Kidney (tissue), 14 donors: Measurements from ENCODE around the gene ZRSR2. TPM values are rescaled to one million over a fixed set of nuclear protein-coding genes. Genes with fewer than 3 reads are reported as not detected.
A peak's percentile ranks its signal among the peaks of the same experiment; 100 is the strongest.

ENCODE experiments used
- DNase-seq, 5 donors: peaks; one replicate each; pipeline ENCODE4 v3.0.0-alpha.2; 2013 to 2020
- FAIRE-seq: peaks from 2 replicates; lab custom pipeline; 2012; peaks lifted over from hg19 to GRCh38; lab: Jason Lieb, UNC
- H3K27ac ChIP-seq, 2 donors: one replicate each; pipeline ENCODE4 v1.7.0; 2013; ENCODE audit warnings: low read depth in 2 of 2, low read length in 2 of 2, inconsistent platforms in 1 of 2
- H3K27me3 ChIP-seq: one replicate; pipeline ENCODE4 v1.7.1; 2013; ENCODE audit warnings: low read length, inconsistent platforms; ENCODE audit not compliant: control insufficient read depth, insufficient read depth
- H3K36me3 ChIP-seq, 3 donors: one replicate each; pipeline versions ENCODE4 v1.7.0 to v1.7.1; 2013; ENCODE audit warnings: low read length in 3 of 3, control low read depth in 1 of 3, inconsistent platforms in 1 of 3; ENCODE audit not compliant: insufficient read depth in 3 of 3, control insufficient read depth in 2 of 3
- H3K4me1 ChIP-seq, 3 donors: one replicate each; pipeline versions ENCODE4 v1.7.0 to v1.7.1; 2013; ENCODE audit warnings: low read length in 3 of 3, inconsistent platforms in 1 of 3, low read depth in 1 of 3; ENCODE audit not compliant: control insufficient read depth in 2 of 3, insufficient read depth in 2 of 3
- H3K4me3 ChIP-seq, 3 donors: one replicate each; pipeline versions ENCODE4 v1.7.0 to v1.8.1; 2013; ENCODE audit warnings: low read length in 3 of 3, control low read depth in 1 of 3, inconsistent platforms in 1 of 3
- H3K9ac ChIP-seq, 3 donors: one replicate each; pipeline versions ENCODE4 v1.7.0 to v1.7.1; 2013; ENCODE audit warnings: low read length in 3 of 3, control low read depth in 1 of 3, inconsistent platforms in 1 of 3
- H3K9me3 ChIP-seq, 3 donors: one replicate each; pipeline versions ENCODE4 v1.7.0 to v1.7.1; 2013; ENCODE audit warnings: low read length in 3 of 3, control low read depth in 1 of 3, inconsistent platforms in 1 of 3; ENCODE audit not compliant: control insufficient read depth in 2 of 3, insufficient read depth in 1 of 3
- intact Hi-C: fragments of 100-400 bp; cut with DNase I; formaldehyde crosslinking; loops from one replicate; pipeline ENCODE4 v1.11.1; 2022
- polyA plus RNA-seq: library from polyadenylated mRNA; stranded (reverse); fragments of 350-450 nt; fragmentation: Illumina TruSeq; extraction: RNeasy Lipid Tissue Mini Kit (QIAGEN cat#74804); gene quantifications from one replicate; pipeline ENCODE4 v1.2.3, GENCODE V29; 2014; ENCODE audit warnings: low read depth, low replicate concordance; ENCODE audit not compliant: insufficient read depth
- total RNA-seq: library from RNA; stranded (reverse); fragmentation: NEBNext Ultra II Directional; extraction: Animal tissue kit (Norgen Biotek cat#: 25700); gene quantifications from one replicate; pipeline ENCODE4 v1.2.1, GENCODE V29; 2021
- TF ChIP-seq, protein P1 (sequence below): IDR thresholded peaks from 3 replicates; pipeline ENCODE4 v1.5.1; 2012; ENCODE audit warnings: mild to moderate bottlenecking, moderate library complexity, borderline replicate concordance; ENCODE audit not compliant: insufficient read depth; ENCODE audit errors: extremely low read depth
- donor health status: control.
- donor health status: control.
- donor health status: control.
- donor health status: control.
- donor health status: control.
- donor health status: DM: yes; HTN: yes; CAD: no.
- donor health status: Normal renal cell carcinoma (clear cell type).

The ZRSR2 gene
- total and polyA plus RNA-seq, 2 donors from 2014 or later = 12.8 to 15.6 TPM

DNA sequence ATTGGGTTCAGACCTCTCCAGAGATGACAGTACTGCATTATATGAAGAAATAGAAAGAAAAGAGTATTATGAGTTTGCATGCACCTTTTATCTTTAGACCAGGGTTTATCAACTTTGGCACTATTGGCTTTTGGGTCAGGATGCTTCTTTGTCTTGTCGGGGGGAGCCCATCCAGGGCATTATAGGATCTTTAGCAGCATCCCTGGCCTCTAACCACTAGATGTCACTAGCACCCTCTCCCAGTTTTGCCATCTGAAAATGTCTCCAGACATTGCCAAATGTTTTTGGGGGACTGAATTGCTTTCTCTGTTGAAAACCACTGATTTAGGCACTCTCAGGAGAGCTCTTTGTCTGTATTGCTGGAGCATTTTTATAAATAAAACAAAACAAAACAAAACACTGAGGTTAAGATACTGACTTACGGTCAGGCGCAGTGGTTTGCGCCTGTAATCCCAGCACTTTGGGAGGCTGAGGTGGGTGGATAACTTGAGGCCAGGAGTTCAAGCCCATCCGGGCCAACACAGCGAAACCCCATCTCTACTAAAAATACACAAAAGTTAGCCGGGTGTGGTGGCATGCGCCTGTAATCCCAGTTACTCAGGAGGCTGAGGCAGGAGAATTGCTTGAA is 28.6 kb upstream of the ZRSR2 start:
- Histone ChIP-seq H3K9me3 (no peaks in the 10 kb centered on the region), H3K27me3 (peaks cover 3% of the 10 kb centered on the region), H3K4me1 (no peaks in the 10 kb centered on the region), H3K9ac (no peak overlapping the region), H3K27ac (no peak overlapping the region), H3K4me3 (no peak overlapping the region), H3K36me3 (no peaks in the 10 kb centered on the region)
- intact Hi-C loops = no loop called here
- FAIRE-seq = no peak
- peak in 2 of 5 donors; percentile 12 to 30 for DNase-seq
- TF ChIP-seq, protein P1, sequence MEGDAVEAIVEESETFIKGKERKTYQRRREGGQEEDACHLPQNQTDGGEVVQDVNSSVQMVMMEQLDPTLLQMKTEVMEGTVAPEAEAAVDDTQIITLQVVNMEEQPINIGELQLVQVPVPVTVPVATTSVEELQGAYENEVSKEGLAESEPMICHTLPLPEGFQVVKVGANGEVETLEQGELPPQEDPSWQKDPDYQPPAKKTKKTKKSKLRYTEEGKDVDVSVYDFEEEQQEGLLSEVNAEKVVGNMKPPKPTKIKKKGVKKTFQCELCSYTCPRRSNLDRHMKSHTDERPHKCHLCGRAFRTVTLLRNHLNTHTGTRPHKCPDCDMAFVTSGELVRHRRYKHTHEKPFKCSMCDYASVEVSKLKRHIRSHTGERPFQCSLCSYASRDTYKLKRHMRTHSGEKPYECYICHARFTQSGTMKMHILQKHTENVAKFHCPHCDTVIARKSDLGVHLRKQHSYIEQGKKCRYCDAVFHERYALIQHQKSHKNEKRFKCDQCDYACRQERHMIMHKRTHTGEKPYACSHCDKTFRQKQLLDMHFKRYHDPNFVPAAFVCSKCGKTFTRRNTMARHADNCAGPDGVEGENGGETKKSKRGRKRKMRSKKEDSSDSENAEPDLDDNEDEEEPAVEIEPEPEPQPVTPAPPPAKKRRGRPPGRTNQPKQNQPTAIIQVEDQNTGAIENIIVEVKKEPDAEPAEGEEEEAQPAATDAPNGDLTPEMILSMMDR = peak; percentile 37

DNA sequence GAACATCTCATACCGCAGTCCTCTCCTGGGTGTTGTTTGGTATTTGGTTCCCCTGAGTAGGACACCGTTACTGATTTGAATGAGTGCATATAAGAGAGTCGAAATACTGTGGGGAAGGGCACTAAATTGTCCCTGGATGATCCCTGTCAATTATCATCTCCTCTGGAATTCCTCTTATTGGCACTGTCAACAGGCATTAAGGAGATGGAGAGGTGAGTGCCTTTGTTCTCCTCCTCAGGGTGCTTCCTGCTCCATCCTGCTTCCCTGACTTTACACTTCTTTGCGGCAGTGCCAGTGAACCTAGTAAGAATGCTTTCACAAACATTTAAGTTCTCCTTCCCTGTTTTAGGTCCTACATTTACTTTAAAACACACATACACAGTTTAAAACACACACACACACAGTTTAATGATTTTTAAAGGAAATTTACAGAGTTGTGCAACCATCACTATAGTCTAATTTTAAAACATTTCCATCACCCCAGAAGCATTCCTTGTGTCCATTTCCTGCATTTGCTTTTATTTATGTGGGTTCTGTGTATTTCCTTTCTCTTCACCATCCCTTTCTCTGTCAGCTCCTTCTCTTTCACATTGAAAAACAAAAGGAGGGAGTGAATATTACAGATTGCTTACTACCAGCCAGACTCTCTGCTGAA is 20.9 kb upstream of the ZRSR2 start:
- intact Hi-C loops = no loop called here
- no peak for FAIRE-seq

DNA sequence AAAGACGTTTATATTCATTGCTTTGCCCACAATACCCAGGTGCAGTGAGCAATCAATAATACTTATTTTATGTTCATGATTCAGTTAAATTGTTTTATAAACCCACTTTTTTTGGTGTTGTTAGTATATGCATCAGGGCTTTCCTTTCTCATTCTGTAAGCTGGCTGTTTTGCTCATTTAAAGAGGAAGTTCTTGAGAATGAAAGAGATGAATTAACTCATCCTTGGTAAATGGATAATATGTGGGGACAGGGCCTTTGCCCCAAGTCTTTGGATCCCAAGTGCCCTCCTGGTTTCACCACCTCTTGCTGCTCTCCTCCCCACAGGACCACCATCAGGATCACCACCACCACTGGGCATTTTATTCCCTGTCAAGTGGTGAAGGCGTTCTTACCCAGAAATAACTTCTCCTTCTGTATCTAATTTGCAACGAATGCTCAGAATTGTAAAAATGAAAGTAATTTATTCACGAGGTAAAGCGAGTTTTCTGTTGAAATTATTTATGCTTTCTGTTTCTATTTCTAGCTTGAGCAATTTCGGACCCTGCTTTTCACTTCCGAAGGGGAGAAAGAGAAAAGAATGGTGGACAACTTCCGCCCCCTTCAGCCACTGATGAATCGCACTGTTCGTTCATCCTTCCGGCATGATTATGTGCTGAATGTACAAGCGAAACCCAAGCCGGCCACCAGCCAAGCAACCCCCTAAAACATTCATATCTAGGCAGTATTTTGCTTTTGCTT is 8.2 kb upstream of the ZRSR2 start:
- intact Hi-C loops = no loop called here
- Histone ChIP-seq H3K27me3 (no peaks in the 10 kb centered on the region), H3K27ac (no peak overlapping the region), H3K9me3 (no peaks in the 10 kb centered on the region), H3K36me3 (no peaks in the 10 kb centered on the region), H3K4me1 (no peaks in the 10 kb centered on the region), H3K9ac (no peak overlapping the region), H3K4me3 (no peak overlapping the region)
- DNase-seq = no peak
- TF ChIP-seq, protein P1 = no peak
- no peak for FAIRE-seq

More for the DNA sequence above, 20.9 kb upstream of the ZRSR2 start:
- TF ChIP-seq, protein P1 = no peak
- Histone ChIP-seq H3K9me3 (no peaks in the 10 kb centered on the region), H3K27me3 (no peaks in the 10 kb centered on the region), H3K4me1 (no peaks in the 10 kb centered on the region), H3K9ac (no peak overlapping the region), H3K4me3 (no peak overlapping the region), H3K36me3 (peaks cover 0 to 3% (median 0%) of the 10 kb centered on the region in 3 donors), H3K27ac (no peak overlapping the region)
- no peak for DNase-seq
